ENCODE data around the gene KRT222.

KRT222 gene

DNA sequence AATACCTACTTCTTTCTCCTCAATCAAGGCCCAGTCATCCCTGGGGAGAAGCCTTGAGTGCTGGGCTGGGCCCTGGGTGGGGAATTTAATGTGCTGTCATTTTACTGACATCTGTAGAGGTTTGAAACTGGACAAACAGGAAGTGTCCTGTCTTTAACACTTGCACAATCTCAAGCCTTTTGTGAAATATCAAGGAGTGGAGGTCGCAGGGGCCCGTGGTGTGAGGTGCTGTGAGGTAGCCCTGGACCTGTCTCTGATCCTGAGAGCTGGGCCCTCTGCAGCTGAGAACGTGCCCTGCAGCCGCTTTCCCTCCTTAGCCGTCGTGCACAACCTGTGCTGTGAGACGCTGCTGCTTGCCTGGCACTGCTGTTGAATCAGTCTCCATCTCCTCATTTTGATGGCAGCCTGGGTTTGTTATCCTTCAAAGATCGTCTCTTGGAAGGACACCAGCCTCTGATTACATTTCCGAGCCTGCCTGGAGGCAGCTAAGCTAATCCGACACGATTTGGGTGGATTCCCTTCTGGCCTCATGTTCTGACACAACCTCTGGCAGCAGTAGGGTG, 47.2 kb downstream of the KRT222 start:
- no peaks in the 10 kb centered on the region for H3K9me3 ChIP-seq (ENCODE audit: control insufficient read depth in 2 of 2, low read length in 2 of 2)
- no peak overlapping the region for H3K4me3 ChIP-seq (ENCODE audit: low read length in 2 of 2)

DNA sequence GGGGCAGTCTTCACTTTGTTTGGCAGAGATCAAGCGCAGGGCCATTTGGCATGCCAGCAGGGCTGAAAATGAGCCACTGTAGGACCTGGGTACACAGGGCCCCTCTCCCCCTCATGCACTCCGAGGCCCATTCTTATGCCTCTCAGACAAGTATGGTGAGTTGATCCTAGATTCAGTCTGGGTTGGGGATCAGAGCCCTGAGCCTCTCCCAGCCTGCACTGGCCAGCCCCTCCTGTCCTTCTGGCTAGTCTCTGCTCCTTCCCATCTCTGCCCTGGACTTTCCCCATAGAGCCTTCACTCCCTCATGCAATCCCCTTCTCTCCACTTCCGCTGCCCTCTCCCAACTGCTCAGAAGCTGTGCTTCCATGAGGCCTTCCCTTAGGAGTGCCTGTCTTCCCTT, 48.4 kb downstream of the KRT222 start:
- Histone ChIP-seq H3K27ac (ENCODE audit: low read depth in 2 of 2, low read length in 2 of 2) (no peak overlapping the region), H3K36me3 (ENCODE audit: control insufficient read depth in 2 of 2, insufficient read depth in 2 of 2, low read length in 2 of 2) (no peaks in the 10 kb centered on the region), H3K4me1 (ENCODE audit: control insufficient read depth in 2 of 2, insufficient read depth in 2 of 2, low read length in 2 of 2) (peaks cover 16 to 21% of the 10 kb centered on the region in 2 donors), H3K9ac (ENCODE audit: low read depth in 1 of 2, low read length in 2 of 2) (no peak overlapping the region), H3K27me3 (ENCODE audit: control insufficient read depth in 2 of 2, insufficient read depth in 2 of 2, low read length in 2 of 2) (no peaks in the 10 kb centered on the region), H3K4me3 (ENCODE audit: low read length in 2 of 2) (no peak overlapping the region), H3K9me3 (ENCODE audit: control insufficient read depth in 2 of 2, low read length in 2 of 2) (no peaks in the 10 kb centered on the region)

More for the DNA sequence above, 47.2 kb downstream of the KRT222 start:
- Histone ChIP-seq H3K27me3 (ENCODE audit: control insufficient read depth in 2 of 2, insufficient read depth in 2 of 2, low read length in 2 of 2) (no peaks in the 10 kb centered on the region), H3K27ac (ENCODE audit: low read depth in 2 of 2, low read length in 2 of 2) (no peak overlapping the region), H3K36me3 (ENCODE audit: control insufficient read depth in 2 of 2, insufficient read depth in 2 of 2, low read length in 2 of 2) (no peaks in the 10 kb centered on the region), H3K4me1 (ENCODE audit: control insufficient read depth in 2 of 2, insufficient read depth in 2 of 2, low read length in 2 of 2) (peaks cover 16 to 21% of the 10 kb centered on the region in 2 donors), H3K9ac (ENCODE audit: low read depth in 1 of 2, low read length in 2 of 2) (no peak overlapping the region)

DNA sequence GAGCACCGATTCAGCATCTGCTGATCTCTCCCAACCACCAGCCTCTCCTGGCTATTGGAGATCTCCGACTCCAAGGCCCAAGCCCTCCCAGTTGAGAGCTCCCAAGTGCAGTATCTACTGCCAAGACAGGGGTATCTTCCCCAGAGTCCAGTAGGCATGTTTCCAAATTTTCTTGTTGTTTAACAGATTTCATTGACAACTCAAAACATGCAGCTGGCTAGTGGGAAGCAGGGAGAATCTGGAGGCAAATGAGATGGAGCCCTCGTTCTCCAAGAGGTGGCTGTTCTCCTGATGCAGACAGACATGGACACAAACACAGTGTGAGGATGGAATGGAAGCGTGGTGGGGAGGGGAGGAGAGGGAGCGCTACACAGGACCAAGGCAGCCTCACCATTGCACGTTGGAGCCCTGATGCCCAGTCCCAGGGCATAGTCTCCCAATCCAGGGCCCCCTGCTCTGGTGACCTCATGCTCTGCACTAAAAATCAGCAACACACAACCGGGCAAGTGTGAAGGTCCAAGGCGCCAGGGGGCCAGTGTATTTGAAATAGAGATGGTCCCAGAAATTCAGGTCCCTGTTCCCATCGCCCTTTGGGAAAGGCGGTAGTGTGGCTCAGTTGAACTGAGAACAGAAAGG, 49.0 kb downstream of the KRT222 start:
- no peak overlapping the region for H3K4me3 ChIP-seq (ENCODE audit: low read length in 2 of 2)
- H3K9ac ChIP-seq (ENCODE audit: low read depth in 1 of 2, low read length in 2 of 2) = no peak overlapping the region
- H3K9me3 ChIP-seq (ENCODE audit: control insufficient read depth in 2 of 2, low read length in 2 of 2) = no peaks in the 10 kb centered on the region
- peaks cover 16 to 21% of the 10 kb centered on the region in 2 donors for H3K4me1 ChIP-seq (ENCODE audit: control insufficient read depth in 2 of 2, insufficient read depth in 2 of 2, low read length in 2 of 2)
- no peaks in the 10 kb centered on the region for H3K36me3 ChIP-seq (ENCODE audit: control insufficient read depth in 2 of 2, insufficient read depth in 2 of 2, low read length in 2 of 2)
- H3K27ac ChIP-seq (ENCODE audit: low read depth in 2 of 2, low read length in 2 of 2) = no peak overlapping the region
- no peaks in the 10 kb centered on the region for H3K27me3 ChIP-seq (ENCODE audit: control insufficient read depth in 2 of 2, insufficient read depth in 2 of 2, low read length in 2 of 2)

DNA sequence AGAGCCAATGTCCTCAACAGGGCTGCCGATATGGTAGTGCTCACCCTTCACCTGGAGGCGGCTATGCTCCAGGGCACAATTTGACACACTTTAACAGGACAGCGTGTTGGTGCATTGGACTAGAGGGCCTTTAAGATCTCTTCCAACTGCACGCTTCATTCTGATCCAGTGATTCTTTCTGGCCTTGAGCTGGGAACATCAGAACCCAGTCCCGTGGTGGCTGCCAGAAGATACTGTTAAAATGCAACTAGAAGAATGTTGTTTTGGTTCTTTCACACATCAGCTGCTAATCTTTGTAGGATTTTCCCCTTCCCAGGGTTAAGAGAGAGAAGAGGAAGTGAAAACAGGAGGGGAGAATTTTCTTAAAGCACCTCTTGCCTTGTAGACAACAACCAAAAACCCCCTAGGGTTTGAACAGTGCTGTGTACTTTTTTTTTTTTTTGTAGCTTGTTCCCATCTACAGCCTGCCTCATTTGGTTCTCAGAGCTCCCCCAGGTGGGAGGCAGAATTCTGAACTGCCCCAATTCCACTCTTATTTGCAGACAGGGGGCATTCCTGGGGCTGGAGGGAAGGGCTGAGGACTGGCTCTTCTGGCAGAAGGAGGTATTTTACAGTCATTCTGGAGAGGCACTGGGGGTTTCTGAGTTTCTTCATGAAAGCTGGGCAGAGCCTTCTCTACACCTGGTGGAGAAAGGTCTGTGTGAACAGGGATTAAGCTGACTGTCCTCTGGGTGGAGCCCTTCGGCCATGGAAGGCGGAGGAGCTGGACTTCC, 49.7 kb downstream of the KRT222 start:
- H3K27me3 ChIP-seq (ENCODE audit: control insufficient read depth in 2 of 2, insufficient read depth in 2 of 2, low read length in 2 of 2) = no peaks in the 10 kb centered on the region
- H3K27ac ChIP-seq (ENCODE audit: low read depth in 2 of 2, low read length in 2 of 2) = no peak overlapping the region
- H3K9me3 ChIP-seq (ENCODE audit: control insufficient read depth in 2 of 2, low read length in 2 of 2) = no peaks in the 10 kb centered on the region
- no peak overlapping the region for H3K4me3 ChIP-seq (ENCODE audit: low read length in 2 of 2)
- no peaks in the 10 kb centered on the region for H3K36me3 ChIP-seq (ENCODE audit: control insufficient read depth in 2 of 2, insufficient read depth in 2 of 2, low read length in 2 of 2)
- H3K4me1 ChIP-seq (ENCODE audit: control insufficient read depth in 2 of 2, insufficient read depth in 2 of 2, low read length in 2 of 2) = peaks cover 16 to 21% of the 10 kb centered on the region in 2 donors
- H3K9ac ChIP-seq (ENCODE audit: low read depth in 1 of 2, low read length in 2 of 2) = no peak overlapping the region

DNA sequence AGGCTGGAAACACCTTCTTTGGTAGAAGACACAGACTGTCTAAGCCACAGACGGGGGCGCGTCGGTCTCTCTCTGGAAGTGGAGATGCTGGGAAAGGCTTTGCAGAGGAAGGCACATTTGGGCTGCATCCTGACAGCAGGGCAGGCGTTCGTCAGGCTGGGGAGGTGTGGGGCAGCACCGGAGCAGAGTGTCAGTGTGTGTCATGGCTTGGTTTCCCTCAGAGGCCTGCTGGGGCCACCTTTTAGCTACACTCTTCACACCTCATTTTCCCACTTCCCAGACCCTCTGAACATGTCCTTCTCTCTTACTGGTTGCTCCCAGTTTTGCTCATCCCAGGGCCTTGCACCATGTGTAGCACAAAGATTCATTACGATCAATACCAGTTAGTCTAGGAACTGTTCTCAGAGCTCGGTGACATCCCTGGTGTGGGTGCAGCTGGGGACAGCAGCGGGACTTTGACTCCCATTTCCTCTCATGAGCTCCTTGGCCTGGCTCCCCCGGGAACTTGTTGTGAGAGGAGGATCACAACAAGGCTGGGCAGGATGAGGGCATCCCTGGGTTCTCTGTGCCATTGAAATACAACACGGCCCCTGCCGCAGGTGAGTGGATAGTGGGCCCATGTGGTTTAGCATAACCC, 50.4 kb downstream of the KRT222 start:
- H3K4me1 ChIP-seq (ENCODE audit: control insufficient read depth in 2 of 2, insufficient read depth in 2 of 2, low read length in 2 of 2) = peaks cover 9 to 14% of the 10 kb centered on the region in 2 donors
- no peaks in the 10 kb centered on the region for H3K9me3 ChIP-seq (ENCODE audit: control insufficient read depth in 2 of 2, low read length in 2 of 2)
- H3K4me3 ChIP-seq (ENCODE audit: low read length in 2 of 2) = no peak overlapping the region
- H3K9ac ChIP-seq (ENCODE audit: low read depth in 1 of 2, low read length in 2 of 2) = no peak overlapping the region
- H3K27ac ChIP-seq (ENCODE audit: low read depth in 2 of 2, low read length in 2 of 2) = no peak overlapping the region
- no peaks in the 10 kb centered on the region for H3K27me3 ChIP-seq (ENCODE audit: control insufficient read depth in 2 of 2, insufficient read depth in 2 of 2, low read length in 2 of 2)
- H3K36me3 ChIP-seq (ENCODE audit: control insufficient read depth in 2 of 2, insufficient read depth in 2 of 2, low read length in 2 of 2) = no peaks in the 10 kb centered on the region

DNA sequence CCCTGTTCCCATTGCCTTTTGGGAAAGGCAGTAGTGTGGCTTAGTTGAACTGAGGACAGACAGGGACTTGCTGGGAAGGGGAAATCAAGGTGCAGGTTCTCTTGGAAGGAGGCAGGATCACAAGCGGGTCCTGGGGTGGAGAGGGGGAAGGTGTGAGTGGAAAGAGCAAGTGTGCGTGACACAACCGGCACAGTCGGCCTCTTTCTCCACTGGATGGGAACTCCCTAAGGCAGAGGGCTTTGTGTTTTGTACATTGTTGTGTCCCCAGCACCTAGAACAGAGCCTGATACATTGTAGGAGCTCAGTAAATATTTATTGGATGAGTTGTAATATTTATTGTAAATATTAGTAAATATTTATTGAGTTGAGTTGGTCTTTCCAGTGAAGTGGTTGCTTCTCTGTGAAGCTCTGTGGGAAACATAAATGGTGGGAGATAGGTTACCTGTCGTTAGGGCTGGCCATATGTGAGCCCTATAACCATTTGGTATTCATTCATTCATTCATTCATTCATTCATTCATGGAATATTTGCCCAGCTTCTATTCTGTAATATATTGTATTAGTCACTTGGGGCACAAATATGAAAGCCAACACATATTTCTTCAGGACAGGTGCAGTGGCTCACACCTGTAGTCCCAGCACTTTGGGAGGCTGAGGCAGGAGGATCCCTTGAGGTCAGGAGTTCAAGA, 51.4 kb downstream of the KRT222 start:
- no peak overlapping the region for H3K4me3 ChIP-seq (ENCODE audit: low read length in 2 of 2)
- H3K27ac ChIP-seq (ENCODE audit: low read depth in 2 of 2, low read length in 2 of 2) = peak overlapping the region in 1 of 2 donors; percentile 23
- peaks cover 3 to 9% of the 10 kb centered on the region in 2 donors for H3K4me1 ChIP-seq (ENCODE audit: control insufficient read depth in 2 of 2, insufficient read depth in 2 of 2, low read length in 2 of 2)
- H3K36me3 ChIP-seq (ENCODE audit: control insufficient read depth in 2 of 2, insufficient read depth in 2 of 2, low read length in 2 of 2) = no peaks in the 10 kb centered on the region
- no peak overlapping the region for H3K9ac ChIP-seq (ENCODE audit: low read depth in 1 of 2, low read length in 2 of 2)
- H3K27me3 ChIP-seq (ENCODE audit: control insufficient read depth in 2 of 2, insufficient read depth in 2 of 2, low read length in 2 of 2) = no peaks in the 10 kb centered on the region
- H3K9me3 ChIP-seq (ENCODE audit: control insufficient read depth in 2 of 2, low read length in 2 of 2) = no peaks in the 10 kb centered on the region

DNA sequence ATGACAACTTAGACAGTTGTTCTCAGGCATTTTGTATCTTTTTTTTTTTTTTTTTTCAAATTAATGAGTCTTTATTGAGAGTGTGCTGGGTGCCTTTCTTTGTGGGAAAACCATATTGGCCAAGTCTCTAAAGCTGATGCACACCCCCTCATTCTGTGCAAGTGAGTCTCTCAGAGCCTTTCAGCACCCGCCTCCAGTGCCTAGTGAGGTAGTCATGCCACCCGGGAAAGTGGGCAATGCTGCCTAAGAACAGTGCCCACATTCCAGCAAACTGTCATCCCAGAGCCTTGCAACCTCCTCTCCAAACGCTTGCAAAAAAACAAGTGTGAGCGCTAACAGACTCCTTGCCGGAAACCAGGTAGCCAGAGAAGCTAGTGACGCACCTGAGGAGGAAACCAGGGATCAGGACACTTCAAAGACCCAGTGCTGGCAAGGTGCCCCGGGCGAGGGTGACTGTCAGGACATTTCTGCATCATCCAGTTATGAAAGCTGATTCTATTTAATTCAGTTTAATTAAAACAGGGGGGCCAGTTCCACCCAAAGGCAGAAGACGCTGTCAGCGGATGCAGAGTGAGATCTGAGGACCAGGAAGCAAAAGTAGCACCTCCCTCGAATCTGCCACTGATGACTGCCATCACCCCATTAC, 52.3 kb downstream of the KRT222 start:
- no peaks in the 10 kb centered on the region for H3K9me3 ChIP-seq (ENCODE audit: control insufficient read depth in 2 of 2, low read length in 2 of 2)
- no peaks in the 10 kb centered on the region for H3K36me3 ChIP-seq (ENCODE audit: control insufficient read depth in 2 of 2, insufficient read depth in 2 of 2, low read length in 2 of 2)
- H3K27ac ChIP-seq (ENCODE audit: low read depth in 2 of 2, low read length in 2 of 2) = peak overlapping the region in 1 of 2 donors; percentile 23
- H3K4me1 ChIP-seq (ENCODE audit: control insufficient read depth in 2 of 2, insufficient read depth in 2 of 2, low read length in 2 of 2) = peaks cover under 1 to 6% of the 10 kb centered on the region in 2 donors
- H3K27me3 ChIP-seq (ENCODE audit: control insufficient read depth in 2 of 2, insufficient read depth in 2 of 2, low read length in 2 of 2) = no peaks in the 10 kb centered on the region
- H3K4me3 ChIP-seq (ENCODE audit: low read length in 2 of 2) = no peak overlapping the region
- H3K9ac ChIP-seq (ENCODE audit: low read depth in 1 of 2, low read length in 2 of 2) = no peak overlapping the region

DNA sequence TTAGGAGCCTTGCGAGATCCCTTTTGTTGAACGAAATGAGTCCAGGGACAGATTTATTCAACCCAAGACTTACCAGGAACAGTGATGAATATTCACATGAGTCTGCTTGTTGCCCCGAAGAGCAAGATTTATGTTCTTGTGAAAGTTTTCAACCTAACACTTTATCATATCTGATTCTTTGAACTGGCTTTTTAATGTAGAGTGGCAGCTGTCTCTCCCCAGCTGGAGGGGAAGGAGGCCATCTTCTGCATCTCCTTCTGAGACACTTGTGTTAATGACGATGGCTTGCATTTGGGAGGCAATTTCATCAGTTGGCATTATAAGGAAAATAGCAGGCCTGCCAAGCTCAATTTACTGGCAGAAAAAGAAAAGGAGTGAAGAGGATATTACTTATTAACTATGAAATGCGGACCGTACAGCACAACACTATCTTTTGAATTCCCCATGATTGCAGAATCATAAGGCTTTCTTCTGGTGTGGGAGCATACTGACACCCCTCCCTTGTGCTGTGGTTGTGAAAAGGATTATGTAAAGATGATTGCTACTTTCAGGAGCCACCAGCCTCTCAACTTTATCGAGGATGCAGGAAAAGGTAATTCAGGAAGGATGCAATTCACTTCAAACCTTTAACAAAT, 53.0 kb downstream of the KRT222 start:
- H3K4me1 ChIP-seq (ENCODE audit: control insufficient read depth in 2 of 2, insufficient read depth in 2 of 2, low read length in 2 of 2) = no peaks in the 10 kb centered on the region
- H3K27ac ChIP-seq (ENCODE audit: low read depth in 2 of 2, low read length in 2 of 2) = no peak overlapping the region

DNA sequence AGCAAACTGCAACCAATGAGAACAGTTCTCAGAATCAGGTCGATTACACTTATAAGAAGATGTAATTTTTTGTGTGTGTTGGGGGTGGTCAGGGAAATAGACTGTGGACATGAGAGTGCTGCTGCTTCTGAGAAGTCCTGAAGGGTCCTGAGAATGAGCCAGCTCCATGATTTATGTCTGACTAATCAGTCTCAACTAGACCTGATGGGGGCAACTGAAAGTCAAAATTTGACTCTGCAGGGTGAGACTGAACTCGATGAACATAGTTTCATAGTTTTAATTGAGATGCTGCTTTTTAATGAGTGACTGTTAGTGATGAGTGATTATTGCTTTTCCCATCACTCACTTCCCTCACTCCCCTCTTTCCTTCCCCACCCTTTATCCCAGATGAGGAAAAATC, 54.6 kb downstream of the KRT222 start:
- Histone ChIP-seq H3K4me3 (ENCODE audit: low read length in 2 of 2) (no peak overlapping the region), H3K27ac (ENCODE audit: low read depth in 2 of 2, low read length in 2 of 2) (no peak overlapping the region), H3K9me3 (ENCODE audit: control insufficient read depth in 2 of 2, low read length in 2 of 2) (no peaks in the 10 kb centered on the region), H3K36me3 (ENCODE audit: control insufficient read depth in 2 of 2, insufficient read depth in 2 of 2, low read length in 2 of 2) (no peaks in the 10 kb centered on the region), H3K4me1 (ENCODE audit: control insufficient read depth in 2 of 2, insufficient read depth in 2 of 2, low read length in 2 of 2) (no peaks in the 10 kb centered on the region), H3K27me3 (ENCODE audit: control insufficient read depth in 2 of 2, insufficient read depth in 2 of 2, low read length in 2 of 2) (no peaks in the 10 kb centered on the region), H3K9ac (ENCODE audit: low read depth in 1 of 2, low read length in 2 of 2) (no peak overlapping the region)

More for the DNA sequence above, 53.0 kb downstream of the KRT222 start:
- Histone ChIP-seq H3K9ac (ENCODE audit: low read depth in 1 of 2, low read length in 2 of 2) (no peak overlapping the region), H3K36me3 (ENCODE audit: control insufficient read depth in 2 of 2, insufficient read depth in 2 of 2, low read length in 2 of 2) (no peaks in the 10 kb centered on the region), H3K27me3 (ENCODE audit: control insufficient read depth in 2 of 2, insufficient read depth in 2 of 2, low read length in 2 of 2) (no peaks in the 10 kb centered on the region), H3K9me3 (ENCODE audit: control insufficient read depth in 2 of 2, low read length in 2 of 2) (no peaks in the 10 kb centered on the region), H3K4me3 (ENCODE audit: low read length in 2 of 2) (no peak overlapping the region)
